Mucosa of stomach (tissue), 1 donor: ENCODE measurements around the gene APAF1.

Experiments
- H3K27me3 ChIP-seq: one replicate; pipeline ENCODE4 v1.7.0; 2013; ENCODE audit warnings: mild to moderate bottlenecking, low read length; ENCODE audit not compliant: control insufficient read depth, insufficient read depth
- H3K36me3 ChIP-seq: one replicate; pipeline ENCODE4 v1.7.0; 2013; ENCODE audit warnings: low read length; ENCODE audit not compliant: control insufficient read depth, insufficient read depth
- H3K4me1 ChIP-seq: one replicate; pipeline ENCODE4 v1.7.0; 2013; ENCODE audit warnings: mild to moderate bottlenecking, low read length; ENCODE audit not compliant: control insufficient read depth, insufficient read depth
- H3K4me3 ChIP-seq: one replicate; pipeline ENCODE4 v1.7.0; 2013; ENCODE audit warnings: low read length
- H3K9ac ChIP-seq: one replicate; pipeline ENCODE4 v1.7.0; 2013; ENCODE audit warnings: mild to moderate bottlenecking, low read length, moderate library complexity
- H3K9me3 ChIP-seq: one replicate; pipeline ENCODE4 v1.7.0; 2013; ENCODE audit warnings: mild to moderate bottlenecking, low read length, moderate library complexity; ENCODE audit not compliant: control insufficient read depth
- donor health status: Pancreatic carcinoma.

APAF1 gene

DNA sequence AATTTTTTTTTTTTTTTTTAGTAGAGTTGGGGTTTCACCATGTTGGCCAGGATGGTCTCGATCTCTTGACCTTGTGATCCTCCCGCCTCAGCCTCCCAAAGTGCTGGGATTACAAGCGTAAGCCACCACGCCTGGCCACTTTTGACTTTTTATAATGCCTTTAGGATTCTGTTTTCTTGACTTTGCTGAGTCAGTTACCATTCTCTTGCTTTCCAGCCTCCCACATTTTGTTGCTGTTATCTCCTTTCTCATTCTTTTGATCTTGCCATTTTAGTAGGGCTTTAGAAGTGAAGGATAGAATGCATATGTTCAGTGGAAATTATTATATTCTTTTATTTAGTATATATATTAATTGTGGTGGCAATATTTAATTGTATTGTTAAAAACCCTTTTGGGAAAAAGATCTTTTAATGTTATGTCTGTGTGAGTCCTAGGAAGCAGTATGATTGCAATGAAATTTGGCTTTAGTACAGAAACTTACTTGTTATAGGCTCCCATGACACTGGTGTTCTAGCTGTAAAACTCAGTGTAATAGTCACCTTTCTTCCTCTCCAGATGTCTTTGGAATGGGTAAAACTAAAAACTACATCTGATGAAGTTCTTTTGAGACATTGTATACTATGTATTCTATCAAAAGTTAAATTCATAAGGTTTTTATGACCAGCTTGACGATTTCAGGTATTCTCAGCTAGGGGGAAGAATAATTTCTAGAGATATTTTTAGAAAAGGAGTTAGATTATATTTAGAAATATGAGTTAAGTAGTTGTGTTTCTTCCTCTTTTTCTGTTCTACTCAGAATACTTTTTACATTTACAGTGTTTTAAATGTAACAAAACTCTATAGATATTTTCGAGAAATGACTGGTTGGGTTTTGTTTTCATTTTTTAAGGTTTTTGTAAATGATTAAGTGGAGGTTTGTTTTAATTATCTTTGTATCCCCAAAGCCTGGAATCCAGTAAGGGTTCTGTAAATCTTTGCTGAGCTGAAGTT lies 74.7 kb downstream of the APAF1 start:
- Histone ChIP-seq H3K27me3 (no peaks in the 10 kb centered on the region), H3K4me3 (no peak overlapping the region), H3K9ac (no peak overlapping the region), H3K36me3 (no peaks in the 10 kb centered on the region), H3K4me1 (no peaks in the 10 kb centered on the region), H3K9me3 (no peaks in the 10 kb centered on the region)

- H3K9me3 ChIP-seq = no peaks in the 10 kb centered on the region
- H3K36me3 ChIP-seq = no peaks in the 10 kb centered on the region
- H3K9ac ChIP-seq = no peak overlapping the region
- H3K4me1 ChIP-seq = no peaks in the 10 kb centered on the region
- H3K4me3 ChIP-seq = no peak overlapping the region
- H3K27me3 ChIP-seq = no peaks in the 10 kb centered on the region
Measured at GRCh38 chr12:98721204-98721702, 76.2 kb downstream of the APAF1 start.

DNA sequence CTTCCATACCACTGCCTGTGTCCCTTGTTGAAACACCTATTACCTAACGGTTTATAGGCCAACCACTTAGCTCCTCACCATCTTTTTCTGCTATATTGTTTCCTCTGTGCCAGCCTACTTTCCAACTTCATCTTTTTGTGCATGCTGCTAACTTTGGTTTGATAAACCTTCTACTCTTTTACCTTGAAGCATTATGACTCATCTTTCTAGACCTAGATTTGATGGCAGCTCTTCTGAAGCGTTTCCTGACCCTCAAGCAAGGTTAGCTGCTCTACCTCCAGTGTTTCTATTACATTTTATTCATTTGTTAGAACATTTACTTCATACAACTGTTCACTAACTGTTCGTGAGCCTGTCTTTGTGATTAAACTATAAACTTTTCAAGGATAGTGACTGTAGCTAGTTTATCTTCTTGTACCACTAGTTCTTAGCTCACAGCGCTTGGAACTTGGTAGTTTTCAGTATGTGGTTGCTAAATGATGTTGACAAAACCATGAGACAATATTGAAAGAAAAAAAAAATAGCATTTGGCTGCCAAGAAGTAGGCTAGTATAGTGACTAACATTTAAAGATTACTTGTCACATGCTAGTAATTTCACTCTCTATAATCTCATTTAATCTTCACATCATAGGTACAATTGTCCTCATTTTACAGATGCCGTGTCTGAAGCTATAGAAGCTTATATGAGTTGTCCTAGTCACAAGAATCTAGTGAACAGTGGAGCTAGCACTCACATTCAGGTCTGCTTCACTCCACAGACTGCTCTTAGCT lies 79.5 kb downstream of the APAF1 start:
- Histone ChIP-seq H3K9ac (no peak overlapping the region), H3K27me3 (no peaks in the 10 kb centered on the region), H3K36me3 (no peaks in the 10 kb centered on the region), H3K4me1 (no peaks in the 10 kb centered on the region), H3K4me3 (no peak overlapping the region), H3K9me3 (no peaks in the 10 kb centered on the region)

GRCh38 chr12:98725476-98726247 lies 80.6 kb downstream of the APAF1 start:
- Histone ChIP-seq H3K36me3 (no peaks in the 10 kb centered on the region), H3K4me3 (no peak overlapping the region), H3K9me3 (no peaks in the 10 kb centered on the region), H3K27me3 (no peaks in the 10 kb centered on the region), H3K9ac (no peak overlapping the region), H3K4me1 (no peaks in the 10 kb centered on the region)

- Histone ChIP-seq H3K9ac (no peak overlapping the region), H3K27me3 (no peaks in the 10 kb centered on the region), H3K4me1 (no peaks in the 10 kb centered on the region), H3K9me3 (no peaks in the 10 kb centered on the region), H3K4me3 (no peak overlapping the region), H3K36me3 (no peaks in the 10 kb centered on the region)
Measured at GRCh38 chr12:98727196-98727595, 82.1 kb downstream of the APAF1 start.

GRCh38 chr12:98730412-98730811 lies 85.3 kb downstream of the APAF1 start:
- Histone ChIP-seq H3K27me3 (no peaks in the 10 kb centered on the region), H3K4me3 (no peak overlapping the region), H3K9ac (no peak overlapping the region), H3K36me3 (no peaks in the 10 kb centered on the region), H3K4me1 (no peaks in the 10 kb centered on the region), H3K9me3 (no peaks in the 10 kb centered on the region)

DNA sequence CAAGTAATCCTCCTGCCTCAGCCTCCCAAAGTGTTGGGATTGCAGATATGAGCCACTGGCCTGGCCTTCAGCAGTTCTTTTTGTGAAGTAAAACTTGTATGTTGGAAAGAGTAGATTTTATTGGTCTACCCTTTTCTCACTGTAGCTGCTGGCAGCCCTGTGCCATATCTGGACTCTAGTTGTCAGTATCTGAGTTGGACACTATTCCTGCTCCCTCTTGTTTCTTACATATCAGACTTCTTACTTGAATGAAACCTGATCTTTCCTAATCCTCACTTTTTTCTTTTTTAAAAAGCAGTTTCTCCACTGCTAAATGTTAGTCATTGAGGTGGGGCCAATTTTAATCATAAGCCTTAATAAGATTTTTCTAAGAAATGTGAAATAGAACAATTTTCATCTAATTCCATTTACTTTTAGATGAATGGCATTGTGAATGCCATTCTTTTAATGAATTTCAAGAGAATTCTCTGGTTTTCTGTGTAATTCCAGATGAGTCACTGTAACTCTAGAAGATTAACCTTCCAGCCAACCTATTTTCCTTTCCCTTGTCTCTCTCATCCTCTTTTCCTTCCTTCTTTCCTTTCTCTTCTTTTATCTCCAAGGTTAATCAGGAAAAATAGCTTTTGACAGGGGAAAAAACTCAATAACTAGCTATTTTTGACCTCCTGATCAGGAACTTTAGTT lies 88.7 kb downstream of the APAF1 start:
- Histone ChIP-seq H3K9ac (no peak overlapping the region), H3K4me3 (no peak overlapping the region), H3K27me3 (no peaks in the 10 kb centered on the region), H3K9me3 (no peaks in the 10 kb centered on the region), H3K4me1 (peaks cover 3% of the 10 kb centered on the region), H3K36me3 (no peaks in the 10 kb centered on the region)

GRCh38 chr12:98735821-98736220 lies 90.7 kb downstream of the APAF1 start:
- Histone ChIP-seq H3K9me3 (no peaks in the 10 kb centered on the region), H3K4me1 (peaks cover 3% of the 10 kb centered on the region), H3K36me3 (no peaks in the 10 kb centered on the region), H3K27me3 (peaks cover 5% of the 10 kb centered on the region), H3K9ac (no peak overlapping the region), H3K4me3 (no peak overlapping the region)

- peaks cover 5% of the 10 kb centered on the region for H3K27me3 ChIP-seq
- H3K9me3 ChIP-seq = no peaks in the 10 kb centered on the region
- H3K36me3 ChIP-seq = no peaks in the 10 kb centered on the region
- peaks cover 3% of the 10 kb centered on the region for H3K4me1 ChIP-seq
- H3K4me3 ChIP-seq = no peak overlapping the region
- no peak overlapping the region for H3K9ac ChIP-seq
Measured at GRCh38 chr12:98736352-98737321, 91.5 kb downstream of the APAF1 start.

- H3K4me1 ChIP-seq = peaks cover 3% of the 10 kb centered on the region
- H3K9ac ChIP-seq = no peak overlapping the region
- H3K4me3 ChIP-seq = no peak overlapping the region
- peaks cover 5% of the 10 kb centered on the region for H3K27me3 ChIP-seq
- H3K36me3 ChIP-seq = no peaks in the 10 kb centered on the region
- no peaks in the 10 kb centered on the region for H3K9me3 ChIP-seq
Measured at GRCh38 chr12:98737322-98737712, 92.2 kb downstream of the APAF1 start.
